GM12878 (cell line): ENCODE data around the gene TPCN2. TPM values are rescaled to one million over a fixed set of nuclear protein-coding genes. Genes with fewer than 3 reads are reported as not detected.

ENCODE experiments used
- ATAC-seq: fragments of 200-7000 bp; cut with Tn5 transposase; 3 replicates; pipeline ENCODE4 v1.9.1; 2020; ENCODE audit warnings: mild to moderate bottlenecking, moderate library complexity
- BruUV-seq: library from RNA; stranded (reverse); fragments of 400-500 nt; replicated peaks from 2 replicates; lab custom pipeline; 2021; lab: Mats Ljungman, UMichigan
- CTCF ChIA-PET: fragments of 300-600 bp; sonication (Branson Sonifier 250); formaldehyde crosslinking; extraction: SDS; loops from one replicate; lab custom pipeline; 2021; ENCODE audit warnings: inconsistent platforms; lab: Yijun Ruan, JAX
- POLR2A ChIA-PET: fragments of 350-600 bp; formaldehyde crosslinking; extraction: SDS; loops from one replicate; lab custom pipeline; 2021; ENCODE audit warnings: inconsistent platforms; lab: Charles Lee
- RAD21 ChIA-PET: fragments of 300-600 bp; sonication (Branson Sonifier 250); formaldehyde crosslinking; loops from one replicate; lab custom pipeline; 2023; ENCODE audit warnings: antibody characterized with exemption; ENCODE audit not compliant: unreplicated experiment; lab: Charles Lee
- SMC1A ChIA-PET: fragments of 300-600 bp; sonication (Branson Sonifier 250); formaldehyde crosslinking; loops from one replicate; lab custom pipeline; 2023; ENCODE audit not compliant: unreplicated experiment, uncharacterized antibody; lab: Charles Lee
- DNase-seq: peaks from one replicate; pipeline ENCODE4 v3.0.0-alpha.2; 2011; ENCODE audit warnings: low read depth, low spot score
- FAIRE-seq: peaks from 3 replicates; lab custom pipeline; 2011; peaks lifted over from hg19 to GRCh38; lab: Jason Lieb, UNC
- H2AFZ ChIP-seq: 2 replicates; pipeline ENCODE4 v1.6.0; 2011; ENCODE audit warnings: low read depth, low read length, control low read depth; ENCODE audit not compliant: control insufficient read depth
- H3K27ac ChIP-seq: 2 replicates; pipeline ENCODE4 v1.5.1; 2011; ENCODE audit warnings: control low read depth; ENCODE audit not compliant: control insufficient read depth, insufficient read depth
- H3K27me3 ChIP-seq, 2 experiments: replicated peaks in 1 of 2; 2 replicates each; pipeline versions ENCODE4 v1.6.0 to v1.6.1; 2011; ENCODE audit warnings: low read length in 1 of 2; ENCODE audit not compliant: control insufficient read depth in 2 of 2, insufficient read depth in 2 of 2
- H3K36me3 ChIP-seq, 2 experiments: 2 replicates each; pipeline ENCODE4 v1.5.1; 2011; ENCODE audit warnings: low read length in 1 of 2; ENCODE audit not compliant: control insufficient read depth in 2 of 2, insufficient read depth in 2 of 2
- H3K4me1 ChIP-seq: 2 replicates; pipeline ENCODE4 v1.6.1; 2011; ENCODE audit warnings: mild to moderate bottlenecking, low read length, moderate library complexity, mixed read lengths; ENCODE audit not compliant: control insufficient read depth, insufficient read depth
- H3K4me2 ChIP-seq: 2 replicates; pipeline ENCODE4 v1.6.0; 2011; ENCODE audit warnings: control low read depth; ENCODE audit not compliant: control insufficient read depth, insufficient read depth
- H3K4me3 ChIP-seq: fragments of 200-600 bp; sonication (generic); 2 replicates; pipeline ENCODE4 v1.5.1; 2016
- H3K79me2 ChIP-seq: 2 replicates; pipeline ENCODE4 v1.6.0; 2011; ENCODE audit warnings: low read length; ENCODE audit not compliant: control insufficient read depth, insufficient read depth
- H3K9ac ChIP-seq: 2 replicates; pipeline ENCODE4 v1.8.0; 2011; ENCODE audit warnings: low read length, control low read depth, mixed read lengths; ENCODE audit not compliant: control insufficient read depth, insufficient read depth
- H3K9me3 ChIP-seq: replicated peaks from 3 replicates; pipeline ENCODE4 v1.5.1; 2011; ENCODE audit warnings: mild to moderate bottlenecking, low read length; ENCODE audit not compliant: control insufficient read depth, insufficient read depth
- H4K20me1 ChIP-seq: 2 replicates; pipeline ENCODE4 v1.6.0; 2011; ENCODE audit not compliant: control insufficient read depth, insufficient read depth
- ATF2 ChIP-seq: IDR thresholded peaks from 2 replicates; pipeline ENCODE4 v1.6.1; 2012; ENCODE audit warnings: low read length, inconsistent platforms
- BRCA1 ChIP-seq: IDR thresholded peaks from 2 replicates; pipeline ENCODE4 v1.6.1; 2011; ENCODE audit warnings: low read depth, low read length, improper control_type of control experiment
- CBFB ChIP-seq: IDR thresholded peaks from 2 replicates; pipeline ENCODE4 v1.6.1; 2016; ENCODE audit warnings: antibody characterized with exemption, low read depth
- HSF1 ChIP-seq: fragments of 150-350 bp; IDR thresholded peaks from 2 replicates; pipeline ENCODE4 v1.6.1; 2014; ENCODE audit warnings: mild to moderate bottlenecking, low read depth, low read length
- POLR2A ChIP-seq: IDR thresholded peaks from 2 replicates; pipeline ENCODE4 v1.6.1; 2011; ENCODE audit warnings: low read depth, mild to moderate bottlenecking, low read length
- SIX5 ChIP-seq: IDR thresholded peaks from 2 replicates; pipeline ENCODE4 v1.6.1; 2011; ENCODE audit warnings: mild to moderate bottlenecking, low read depth, low read length, moderate library complexity; ENCODE audit not compliant: severe bottlenecking
- SMAD1 ChIP-seq: fragments of 450-650 bp; IDR thresholded peaks from 2 replicates; pipeline ENCODE4 v1.6.1; 2018; ENCODE audit warnings: mild to moderate bottlenecking, low read depth; ENCODE audit not compliant: partially characterized antibody
- ZNF217 ChIP-seq: fragments of 450-650 bp; IDR thresholded peaks from 2 replicates; pipeline ENCODE4 v1.6.1; 2017; ENCODE audit warnings: antibody characterized with exemption, mild to moderate bottlenecking
- WGBS: methylation state at CpG from one replicate; pipeline ENCODE4 v1.1.6; 2016; ENCODE audit warnings: low lambda C conversion rate; ENCODE audit not compliant: insufficient replicate concordance, insufficient coverage; ENCODE audit errors: missing lambda C conversion rate; 5-methylcytosine and 5-hydroxymethylcytosine counted together
- in situ Hi-C: fragments of 300-500 bp; cut with MboI; formaldehyde crosslinking; loops from 9 replicates; pipeline ENCODE4 v1.14.3; 2018; ENCODE audit warnings: mixed read lengths
- intact Hi-C: fragments of 100-400 bp; cut with micrococcal nuclease; formaldehyde crosslinking; loops from one replicate; pipeline ENCODE4 v1.14.2; 2022; ENCODE audit not compliant: unreplicated experiment
- polyA plus RNA-seq, 11 experiments: library from polyadenylated mRNA; depleted of rRNA in 4 of 11; unstranded in 6 of 11; stranded (reverse) in 5 of 11; fragments of >200 nt; fragmentation: Nextera tagmentation in 4 of 11; fragmentation: Illumina TruSeq in 1 of 11; extraction: Ambion mirVana in 4 of 11; extraction: Trizol in 1 of 11; gene quantifications; 1 replicate in 1 of 11; 2 replicates in 10 of 11; pipeline versions ENCODE4 v1.2.1 to v1.2.3, GENCODE V29; 2011 to 2016; ENCODE audit warnings: inconsistent platforms in 2 of 11, missing spikeins in 2 of 11, low read depth in 1 of 11
- total RNA-seq, 4 experiments: library from RNA; depleted of rRNA in 3 of 4; stranded (reverse); fragments of >200 nt in 3 of 4; fragmentation: Illumina TruSeq in 1 of 4; extraction: Trizol in 1 of 4; gene quantifications; 2 replicates each; pipeline versions ENCODE4 v1.2.1 to v1.2.3, GENCODE V29; 2013 to 2021
- TF ChIP-seq, protein P1 (sequence below): IDR thresholded peaks from 2 replicates; pipeline ENCODE4 v1.6.1; 2011; ENCODE audit warnings: borderline replicate concordance, low read depth, mild to moderate bottlenecking, moderate library complexity, mixed read lengths, low read length; ENCODE audit not compliant: insufficient read depth; ENCODE audit errors: extremely low read length

Gene TPCN2
- total and polyA plus RNA-seq, 10 of the 15 experiments (the other 5 are each of a cell fraction or from before 2014, with no cell fraction given) = 1.7 to 18.4 (median 8.4) TPM

DNA sequence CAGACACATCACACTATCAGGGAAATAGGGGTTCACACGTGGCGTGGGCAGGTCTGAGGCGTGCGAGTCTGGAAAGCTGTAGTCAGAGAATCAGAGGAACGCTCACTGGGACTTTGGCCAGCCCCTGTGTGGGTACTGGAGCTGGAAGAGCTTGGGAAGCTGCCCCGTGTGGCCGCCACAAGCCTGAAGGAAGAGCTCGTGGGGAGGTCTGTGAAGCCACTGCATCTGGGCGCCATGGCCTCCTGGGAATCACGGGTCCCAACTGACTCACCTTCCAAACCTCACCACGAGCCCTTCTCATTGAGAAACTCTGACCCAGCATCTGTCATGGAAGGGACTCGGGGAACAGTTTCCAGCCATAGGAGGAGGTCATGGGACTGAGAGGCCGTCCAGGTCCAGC, 29.8 kb upstream of the TPCN2 start:
- Histone ChIP-seq H3K9ac (no peak overlapping the region), H3K36me3 (no peaks in the 10 kb centered on the region), H3K4me3 (no peak overlapping the region), H3K27ac (no peak overlapping the region), H3K79me2 (no peaks in the 10 kb centered on the region), H3K4me2 (no peak overlapping the region), H4K20me1 (no peaks in the 10 kb centered on the region), H2AFZ (no peak overlapping the region), H3K27me3 (peaks cover 0 to 1% of the 10 kb centered on the region in 2 experiments; a peak in 2 of 4 replicates), H3K4me1 (no peaks in the 10 kb centered on the region), H3K9me3 (no peaks in the 10 kb centered on the region)
- POLR2A ChIA-PET = no interaction called here
- intact Hi-C loops (no loop called here), in situ Hi-C loops (no loop called here)
- no peak for ATAC-seq
- RAD21 ChIA-PET = no interaction called here
- no TSS peak for BruUV-seq
- no peak for FAIRE-seq
- DNase-seq = no peak
- SMC1A ChIA-PET = no interaction called here
- CTCF ChIA-PET = no interaction called here
- TF ChIP-seq HSF1 (no peak), POLR2A (no peak), CBFB (no peak), SMAD1 (no peak), ATF2 (no peak), ZNF217 (no peak), BRCA1 (no peak), SIX5 (no peak)
- TF ChIP-seq, protein P1, sequence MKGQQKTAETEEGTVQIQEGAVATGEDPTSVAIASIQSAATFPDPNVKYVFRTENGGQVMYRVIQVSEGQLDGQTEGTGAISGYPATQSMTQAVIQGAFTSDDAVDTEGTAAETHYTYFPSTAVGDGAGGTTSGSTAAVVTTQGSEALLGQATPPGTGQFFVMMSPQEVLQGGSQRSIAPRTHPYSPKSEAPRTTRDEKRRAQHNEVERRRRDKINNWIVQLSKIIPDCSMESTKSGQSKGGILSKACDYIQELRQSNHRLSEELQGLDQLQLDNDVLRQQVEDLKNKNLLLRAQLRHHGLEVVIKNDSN = no peak
- WGBS = 29% methylated on average over 13 of the region's 13 CpGs
